ENCODE data around the gene CNOT4. TPM values are rescaled to one million over a fixed set of nuclear protein-coding genes. Genes with fewer than 3 reads are reported as not detected.

Gene CNOT4
- total RNA-seq, 2 donors from 2014 or later = 19.0 to 44.7 TPM

- Histone ChIP-seq H3K36me3 (no peaks in the 10 kb centered on the region), H3K27me3 (replicated peaks; ENCODE audit: insufficient read depth) (no peaks in the 10 kb centered on the region), H3K27ac (no peak overlapping the region), H3K9me3 (no peaks in the 10 kb centered on the region), H3K4me1 (replicated peaks) (no peaks in the 10 kb centered on the region), H3K4me3 (no peak overlapping the region)
- TF ChIP-seq POLR2AphosphoS5 (IDR thresholded peaks at IDR 0.05) (no peak), POLR2A (IDR thresholded peaks at IDR 0.05) (no peak), CTCF (IDR thresholded peaks at IDR 0.05) (no peak)
- intact Hi-C loops (cut with DNase I) = no loop called here
- DNase-seq (ENCODE audit: low spot score) = no peak
- WGBS = 65% methylated on average over 5 of the region's 5 CpGs
Observed at GRCh38 chr7:135368416-135369186, 141.3 kb downstream of the CNOT4 start.

GRCh38 chr7:135366843-135367508 is 142.9 kb downstream of the CNOT4 start:
- WGBS = 89% methylated on average over 7 of the region's 7 CpGs
- intact Hi-C loops (cut with DNase I) = no loop called here
- no peaks in the 10 kb centered on the region for H3K27me3 ChIP-seq (replicated peaks; ENCODE audit: insufficient read depth)
- no peak overlapping the region for H3K27ac ChIP-seq
- H3K9me3 ChIP-seq = no peaks in the 10 kb centered on the region
- no peaks in the 10 kb centered on the region for H3K4me1 ChIP-seq (replicated peaks)
- H3K4me3 ChIP-seq = no peak overlapping the region
- DNase-seq (ENCODE audit: low spot score) = no peak
- no peak for TF ChIP-seq POLR2AphosphoS5 (IDR thresholded peaks at IDR 0.05)
- no peak for TF ChIP-seq POLR2A (IDR thresholded peaks at IDR 0.05)
- TF ChIP-seq CTCF (IDR thresholded peaks at IDR 0.05) = no peak
- no peaks in the 10 kb centered on the region for H3K36me3 ChIP-seq

- Histone ChIP-seq H3K4me3 (no peak overlapping the region), H3K27ac (no peak overlapping the region), H3K4me1 (replicated peaks) (no peaks in the 10 kb centered on the region), H3K36me3 (no peaks in the 10 kb centered on the region), H3K27me3 (replicated peaks; ENCODE audit: insufficient read depth) (no peaks in the 10 kb centered on the region), H3K9me3 (no peaks in the 10 kb centered on the region)
- TF ChIP-seq POLR2A (IDR thresholded peaks at IDR 0.05) = no peak
- no peak for TF ChIP-seq CTCF (IDR thresholded peaks at IDR 0.05)
- TF ChIP-seq POLR2AphosphoS5 (IDR thresholded peaks at IDR 0.05) = no peak
- DNase-seq (ENCODE audit: low spot score) = no peak
- 62% methylated on average over 3 of the region's 3 CpGs for WGBS
- intact Hi-C loops (cut with DNase I) = no loop called here
Observed at GRCh38 chr7:135365721-135366120, 144.2 kb downstream of the CNOT4 start.

- Histone ChIP-seq H3K27ac (no peak overlapping the region), H3K4me3 (no peak overlapping the region), H3K36me3 (no peaks in the 10 kb centered on the region), H3K9me3 (no peaks in the 10 kb centered on the region), H3K4me1 (replicated peaks) (no peaks in the 10 kb centered on the region), H3K27me3 (replicated peaks; ENCODE audit: insufficient read depth) (no peaks in the 10 kb centered on the region)
- TF ChIP-seq POLR2AphosphoS5 (IDR thresholded peaks at IDR 0.05) = no peak
- no peak for TF ChIP-seq CTCF (IDR thresholded peaks at IDR 0.05)
- TF ChIP-seq POLR2A (IDR thresholded peaks at IDR 0.05) = no peak
- intact Hi-C loops (cut with DNase I) = no loop called here
- no peak for DNase-seq (ENCODE audit: low spot score)
- WGBS = 85% methylated on average over 2 of the region's 2 CpGs
Observed at GRCh38 chr7:135364206-135364605, 145.7 kb downstream of the CNOT4 start.

GRCh38 chr7:135362871-135363270 is 147.0 kb downstream of the CNOT4 start:
- TF ChIP-seq POLR2AphosphoS5 (IDR thresholded peaks at IDR 0.05) (no peak), CTCF (IDR thresholded peaks at IDR 0.05) (no peak), POLR2A (IDR thresholded peaks at IDR 0.05) (no peak)
- Histone ChIP-seq H3K4me3 (no peak overlapping the region), H3K36me3 (no peaks in the 10 kb centered on the region), H3K27ac (no peak overlapping the region), H3K4me1 (replicated peaks) (no peaks in the 10 kb centered on the region), H3K27me3 (replicated peaks; ENCODE audit: insufficient read depth) (no peaks in the 10 kb centered on the region), H3K9me3 (no peaks in the 10 kb centered on the region)
- intact Hi-C loops (cut with DNase I) = no loop called here
- 95% methylated on average over 7 of the region's 7 CpGs for WGBS
- no peak for DNase-seq (ENCODE audit: low spot score)

Measured in prostate gland (tissue), 2 donors.